ENCODE data around the gene EPDR1.

The EPDR1 gene
- 8.5 to 32.2 (median 17.5) reads per million in 18 experiments for total RNA-seq

DNA sequence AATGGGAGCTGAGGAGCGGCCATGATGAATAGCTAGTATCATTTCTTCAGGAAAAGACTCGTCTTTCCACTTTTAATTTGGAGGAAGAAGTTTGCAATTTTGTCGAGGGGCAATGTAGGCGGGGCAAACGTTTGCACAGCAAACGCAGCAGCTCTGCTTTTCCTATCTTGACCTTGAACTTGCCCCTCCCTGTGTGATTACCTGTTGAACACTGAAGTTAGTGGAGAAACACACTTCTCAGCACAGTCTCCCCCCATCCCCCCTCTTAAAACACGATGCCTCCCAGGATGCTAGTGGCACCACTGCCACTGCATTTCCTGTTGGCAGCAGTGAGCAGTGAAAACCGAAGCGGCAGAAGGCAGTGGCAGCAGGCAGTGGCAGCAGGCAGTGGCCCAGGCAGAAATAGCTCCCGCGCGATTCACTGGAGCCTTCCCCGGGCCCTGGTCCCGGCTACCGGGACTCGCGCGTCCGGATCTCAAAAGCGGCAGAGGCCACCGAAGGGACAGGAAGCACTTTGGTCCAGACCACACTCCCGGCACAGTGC is at the start of gene EPDR1:
TSS of gene EPDR1 (plus strand) at position 336 of the 544 bp plus-strand sequence. CDS start 300 bp downstream, outside the sequence.
- peak; percentile 72 to 75 for DNase-seq

DNA sequence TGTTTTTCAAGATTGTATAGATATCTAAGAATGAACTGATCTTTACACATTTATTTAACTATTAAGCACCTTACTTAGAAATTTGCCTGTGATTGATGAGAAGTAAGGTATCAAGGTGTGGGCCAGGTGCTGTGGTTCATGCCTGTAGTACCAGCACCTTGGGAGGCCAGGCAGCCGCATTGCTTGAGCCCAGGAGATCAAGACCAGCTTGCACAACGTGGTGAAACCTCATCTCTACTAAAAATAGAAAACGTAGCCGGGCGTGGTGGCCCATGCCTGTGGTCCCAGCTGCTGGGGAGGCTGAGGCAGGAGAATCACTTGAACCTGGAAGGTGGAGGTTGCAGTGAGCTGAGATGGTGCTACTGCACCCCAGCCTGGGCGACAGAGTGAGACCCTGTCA is 38.4 kb upstream of the EPDR1 start:
- no peak for DNase-seq

- no peak for DNase-seq
Measured at GRCh38 chr7:37893359-37893758, 27.1 kb upstream of the EPDR1 start.

DNA sequence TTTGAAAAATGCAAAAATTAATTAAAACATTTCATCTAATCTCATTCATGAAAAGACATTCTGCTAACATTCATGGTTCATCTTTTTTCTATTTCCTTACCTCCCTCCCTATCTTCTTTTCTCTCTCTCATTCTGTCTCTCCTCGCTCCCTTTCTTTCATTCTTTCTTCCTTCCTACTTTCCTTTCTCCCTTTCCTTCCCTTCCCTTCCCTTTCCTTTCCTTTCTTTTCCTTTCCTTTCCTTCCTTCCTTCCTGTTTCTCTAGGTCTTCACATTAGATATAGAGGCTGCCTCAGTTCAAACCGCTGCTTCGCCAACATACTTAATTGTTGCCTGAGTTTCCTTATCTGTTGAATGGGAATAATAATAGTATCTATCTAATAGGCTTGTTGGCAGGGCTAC is 25.8 kb upstream of the EPDR1 start:
- DNase-seq: no peak

- no peak for DNase-seq
Measured at GRCh38 chr7:37899712-37900247, 20.7 kb upstream of the EPDR1 start.

GRCh38 chr7:37901236-37901827 is 19.1 kb upstream of the EPDR1 start:
- peak; percentile 26 to 39 for DNase-seq

DNA sequence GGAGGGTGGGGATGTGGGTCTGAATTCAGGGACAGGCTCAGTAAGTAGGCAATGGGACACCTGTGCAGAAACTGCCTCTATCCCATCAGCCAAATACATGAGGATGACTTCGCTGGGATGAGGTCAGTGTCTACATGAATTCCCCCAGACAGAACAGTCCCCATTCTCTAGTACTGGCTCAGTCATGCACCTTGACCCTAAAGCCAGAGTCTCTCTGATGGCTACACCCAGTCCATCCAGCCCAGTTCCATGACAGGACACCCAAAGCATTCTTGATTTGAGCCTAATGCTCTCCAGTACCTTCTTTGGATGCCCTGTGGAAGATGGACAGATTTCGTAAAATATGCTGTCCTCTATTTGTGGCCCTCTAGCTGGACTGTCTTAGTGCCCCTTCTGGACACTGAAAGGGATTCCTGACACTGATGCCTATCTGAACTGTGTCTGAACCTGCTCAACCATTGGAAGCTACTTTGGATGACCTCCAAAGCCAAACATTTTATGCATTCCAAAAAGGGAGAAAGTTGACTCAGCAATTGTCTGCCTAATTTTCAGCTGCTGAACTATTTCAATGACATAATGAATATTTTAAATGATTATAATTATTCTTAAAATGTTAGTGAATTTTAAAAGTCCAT is 18.4 kb upstream of the EPDR1 start:
- no peak for DNase-seq

- DNase-seq: no peak
Measured at GRCh38 chr7:37908221-37908788, 12.1 kb upstream of the EPDR1 start.

DNA sequence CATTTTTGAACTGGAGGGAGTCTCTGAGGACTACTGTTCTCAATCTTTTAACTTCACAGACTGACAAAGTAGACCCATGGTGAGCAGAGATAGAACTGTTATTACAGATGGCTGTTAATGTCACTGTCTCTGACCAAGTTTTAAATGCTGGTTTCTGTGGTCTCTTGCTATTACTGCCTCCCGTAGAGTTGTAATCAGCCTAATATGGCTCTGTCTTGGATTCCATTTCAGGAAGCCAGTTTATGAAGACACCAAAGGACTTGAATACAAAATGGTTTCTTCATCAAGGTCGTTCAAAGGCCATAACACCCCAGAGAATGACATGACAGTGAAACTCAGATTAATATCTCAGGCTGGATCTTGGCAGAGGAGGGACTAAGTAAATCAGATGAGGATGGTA is 7.7 kb upstream of the EPDR1 start:
- DNase-seq: no peak

- DNase-seq: peak; percentile 37 to 40
Measured at GRCh38 chr7:37915438-37915837, 5.0 kb upstream of the EPDR1 start.

- no peak for DNase-seq
Measured at GRCh38 chr7:37916017-37916672, 4.3 kb upstream of the EPDR1 start.

- peak; percentile 66 to 68 for DNase-seq
Measured at GRCh38 chr7:37916673-37917660, 3.5 kb upstream of the EPDR1 start, which contains the start of gene SFRP4. SFRP4 (minus strand) TSS chr7:37916817; CDS start chr7:37916537, 280 bp downstream.

DNA sequence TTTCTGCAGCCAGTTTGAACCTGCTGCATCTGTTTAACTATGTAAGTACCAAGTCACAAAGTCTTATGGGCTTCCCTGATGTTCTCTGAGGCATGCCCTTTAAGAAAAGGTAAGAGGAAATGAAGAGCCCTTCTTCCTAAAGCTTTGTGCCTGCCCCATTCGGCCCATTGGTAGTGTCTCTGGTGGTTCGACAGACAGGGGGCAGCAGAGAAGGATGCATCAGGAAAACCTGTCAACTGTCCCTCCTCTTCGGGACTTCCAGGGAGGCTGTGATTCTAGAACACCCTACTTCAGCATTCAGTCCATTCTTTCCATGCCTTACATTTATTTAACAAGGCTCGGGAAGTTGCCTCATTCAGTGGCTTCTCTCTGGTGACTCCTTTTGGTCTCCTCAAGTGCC is 1.9 kb upstream of the EPDR1 start:
- DNase-seq: no peak

DNA sequence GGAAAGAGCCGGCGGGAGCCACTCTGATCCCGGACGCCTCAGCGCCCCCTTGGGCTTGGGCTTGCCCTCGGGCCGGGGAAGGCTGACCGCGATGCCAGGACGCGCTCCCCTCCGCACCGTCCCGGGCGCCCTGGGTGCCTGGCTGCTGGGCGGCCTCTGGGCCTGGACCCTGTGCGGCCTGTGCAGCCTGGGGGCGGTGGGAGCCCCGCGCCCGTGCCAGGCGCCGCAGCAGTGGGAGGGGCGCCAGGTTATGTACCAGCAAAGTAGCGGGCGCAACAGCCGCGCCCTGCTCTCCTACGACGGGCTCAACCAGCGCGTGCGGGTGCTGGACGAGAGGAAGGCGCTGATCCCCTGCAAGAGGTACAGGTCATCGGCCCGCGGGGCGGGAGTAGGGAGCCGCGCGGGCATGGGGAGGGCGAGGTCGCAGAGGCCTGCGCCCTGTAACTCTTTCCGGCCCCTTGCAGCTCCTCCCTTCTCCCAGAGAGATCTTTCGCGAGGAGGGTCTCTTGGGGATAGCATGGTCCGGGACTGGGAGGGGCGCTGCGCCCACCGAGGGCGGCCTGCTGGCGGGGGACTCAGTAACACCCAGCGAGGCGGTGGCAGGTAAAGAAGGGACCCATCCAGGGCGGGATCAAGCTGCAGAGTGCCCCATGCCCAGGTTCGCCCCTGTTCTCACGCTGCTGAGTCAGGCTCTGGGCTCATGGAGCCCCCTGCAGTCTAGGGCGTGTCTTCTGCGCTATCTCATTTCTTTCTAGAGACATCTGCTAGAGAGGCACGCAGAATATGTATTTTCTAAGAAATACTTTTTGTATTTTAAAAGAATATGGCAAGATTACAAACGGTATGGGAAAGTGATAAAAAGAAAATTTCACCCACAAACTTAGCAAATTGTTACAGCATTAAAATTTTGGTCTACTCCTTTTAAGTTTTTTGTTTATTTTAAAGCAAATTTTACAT is 687 bp downstream of the EPDR1 start:
- DNase-seq: peak; percentile 17 to 49

DNA sequence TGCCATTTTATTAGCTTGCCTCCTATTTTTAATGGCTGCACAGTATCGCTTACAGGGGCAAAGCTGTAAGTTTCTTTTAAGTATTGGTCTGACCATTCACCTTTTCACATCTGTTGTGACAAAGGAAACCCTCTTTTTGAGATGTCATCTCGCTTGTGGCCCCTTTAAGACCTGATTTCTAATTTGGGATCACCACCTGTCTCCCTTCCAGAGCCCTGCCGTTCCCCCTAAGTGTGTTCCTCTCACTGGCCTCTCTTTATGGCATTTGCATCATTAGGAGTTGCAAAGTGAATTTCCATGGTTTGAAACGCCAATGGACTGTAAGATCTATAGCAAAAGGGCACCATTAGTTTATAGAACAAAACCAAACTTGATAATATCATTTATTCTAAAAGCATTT is 1.4 kb downstream of the EPDR1 start:
- DNase-seq: no peak

- no peak for DNase-seq
Measured at GRCh38 chr7:37923996-37924395, 3.6 kb downstream of the EPDR1 start.

DNA sequence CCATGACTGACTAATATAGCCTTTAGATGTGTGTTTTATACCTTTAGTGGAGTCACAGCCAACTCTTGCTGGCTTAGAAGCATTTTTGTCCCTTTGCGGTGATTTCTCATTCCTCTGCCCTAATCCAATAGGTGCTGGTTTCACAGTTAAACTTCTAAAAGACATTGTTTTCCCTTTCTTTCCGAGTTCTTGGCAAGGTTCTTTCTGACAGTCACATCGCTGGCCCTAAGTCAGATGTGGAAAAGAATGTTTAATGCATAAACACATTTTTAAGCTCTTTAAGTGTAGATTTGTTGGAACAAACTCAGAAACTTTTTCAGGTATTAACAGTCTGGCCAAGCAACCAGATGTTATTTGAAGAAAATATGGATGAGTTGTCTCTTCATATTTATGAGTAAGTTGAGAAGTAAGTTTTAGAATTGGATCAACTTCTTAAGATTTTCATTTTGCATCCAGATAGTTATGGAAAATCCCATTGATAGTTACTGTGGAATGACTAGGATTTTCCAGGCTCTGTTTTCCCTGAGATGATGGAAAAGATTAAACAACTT is 4.1 kb downstream of the EPDR1 start:
- DNase-seq: no peak

DNA sequence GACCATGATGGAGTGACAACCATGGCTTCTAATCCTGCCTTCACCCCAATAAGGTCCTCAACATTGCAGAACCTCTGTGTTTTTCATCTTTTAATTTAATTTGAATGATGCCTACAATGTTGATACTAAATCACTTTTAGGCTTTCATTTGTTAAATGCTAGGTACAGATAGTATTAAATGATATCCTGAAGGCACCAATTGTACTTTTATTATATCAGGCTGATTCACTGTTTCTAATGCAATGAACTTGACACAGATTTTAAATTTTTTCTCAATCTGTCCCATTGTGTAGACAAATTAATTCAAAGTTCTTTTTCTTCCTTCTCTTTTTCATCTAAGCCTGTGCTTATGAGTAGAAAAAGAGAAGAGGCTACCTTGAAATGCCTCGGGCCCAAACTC is 5.2 kb downstream of the EPDR1 start:
- DNase-seq: no peak

DNA sequence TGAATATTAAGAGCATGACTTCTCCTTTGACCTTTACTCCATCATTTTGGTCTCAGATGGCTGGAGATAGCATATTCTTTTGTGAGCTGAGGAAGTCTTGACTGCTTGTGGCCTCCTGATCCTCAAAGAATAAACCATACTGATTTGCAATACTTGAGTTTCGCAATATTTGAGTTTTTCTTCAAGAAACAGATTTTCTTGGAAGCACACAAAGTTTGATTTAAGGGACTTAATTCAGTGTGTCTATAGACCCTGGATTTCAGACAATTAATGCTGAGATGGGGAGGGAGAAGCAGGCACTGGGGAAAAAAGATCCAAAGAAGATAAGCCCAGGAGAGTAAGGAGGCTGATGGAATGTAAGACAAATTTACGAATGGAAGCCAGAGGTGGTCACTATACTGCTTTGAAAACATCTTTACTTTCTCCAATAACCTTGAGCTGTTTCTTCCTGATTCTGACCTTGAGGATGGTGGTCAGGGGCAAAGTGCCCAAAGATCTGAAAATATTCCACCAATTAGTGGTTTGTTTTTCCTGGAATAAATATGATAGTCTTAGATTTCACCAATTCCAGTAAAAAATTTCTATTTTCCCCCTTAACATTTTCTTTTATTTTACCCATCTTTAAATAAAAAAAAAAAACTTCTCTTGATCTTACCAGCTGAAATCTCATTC is 7.5 kb downstream of the EPDR1 start:
- peak; percentile 13 to 59 for DNase-seq

DNA sequence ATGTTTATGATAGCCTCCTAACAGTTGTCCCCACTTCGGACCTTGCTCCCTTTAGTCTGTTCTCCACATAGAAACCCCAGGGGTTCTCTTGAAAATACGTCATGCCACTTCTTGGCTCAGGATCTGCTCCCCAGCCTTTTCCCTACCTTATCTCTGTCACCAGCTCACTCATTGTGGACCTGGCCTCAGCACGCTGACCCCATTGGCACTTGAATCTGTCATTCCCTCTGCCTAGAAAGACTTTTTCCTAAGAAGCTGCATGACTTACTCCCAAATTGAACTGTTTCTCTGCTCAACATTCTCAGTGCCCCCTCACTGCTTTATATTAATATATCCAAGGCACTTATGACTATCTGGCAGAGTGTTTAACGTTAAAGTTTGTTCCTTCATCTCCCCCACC is 8.4 kb downstream of the EPDR1 start:
- DNase-seq: no peak

Measured in inflammatory macrophage (primary cell).